ENCODE data around the gene EPS8L2.

- no peak for TF ChIP-seq POLR2AphosphoS5 (IDR thresholded peaks at IDR 0.05)
- TF ChIP-seq POLR2A (IDR thresholded peaks at IDR 0.05), result no peak
Measured at GRCh38 chr11:723120-723883, 17.3 kb downstream of the EPS8L2 start.
